GM12875 (cell line): ENCODE results near the gene A3GALT2.

ENCODE experiments used
- H3K4me3 ChIP-seq: one replicate; pipeline ENCODE4 v1.5.1; 2011; ENCODE audit warnings: low read depth, low read length, control low read depth
- TF ChIP-seq, protein P1 (sequence below): IDR thresholded peaks from 2 replicates; pipeline ENCODE4 v1.5.1; 2011; ENCODE audit warnings: low read depth, mild to moderate bottlenecking, control low read depth, inconsistent platforms, low read length, moderate library complexity, borderline replicate concordance; ENCODE audit not compliant: insufficient read depth

A3GALT2 gene

DNA sequence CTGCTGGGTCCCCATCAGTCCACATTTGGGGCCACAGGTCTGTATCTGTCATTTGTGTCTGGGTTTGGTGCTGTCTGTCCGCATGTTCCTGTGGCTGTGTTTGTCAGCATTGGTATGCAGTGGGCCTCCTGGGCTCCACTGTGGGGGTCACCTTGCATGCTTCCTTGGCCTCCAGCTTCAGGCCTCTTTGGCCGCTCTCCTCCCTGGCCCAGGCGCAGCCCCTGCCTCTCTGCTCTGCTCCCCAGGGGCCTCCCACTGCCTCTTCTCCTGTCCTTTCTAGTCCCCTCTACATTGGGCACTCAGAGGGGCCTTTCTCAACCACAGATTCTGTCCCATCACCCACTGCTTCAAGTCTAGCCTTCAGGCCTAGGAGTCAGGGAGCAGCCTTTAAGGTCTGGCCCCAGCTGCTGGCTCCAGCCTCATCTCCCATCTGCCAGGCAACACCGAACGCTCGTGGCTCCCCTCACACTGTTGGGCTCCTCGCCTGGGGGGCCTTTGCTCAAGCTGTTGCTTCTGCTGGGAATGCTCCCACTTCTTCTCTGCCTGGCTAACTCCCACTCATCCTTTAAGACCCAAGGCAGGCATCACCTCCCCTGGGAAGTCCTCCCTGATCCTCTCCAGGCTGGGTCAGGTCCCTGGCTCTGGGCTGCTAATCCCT, 50.0 kb downstream of the A3GALT2 start:
- TF ChIP-seq, protein P1, sequence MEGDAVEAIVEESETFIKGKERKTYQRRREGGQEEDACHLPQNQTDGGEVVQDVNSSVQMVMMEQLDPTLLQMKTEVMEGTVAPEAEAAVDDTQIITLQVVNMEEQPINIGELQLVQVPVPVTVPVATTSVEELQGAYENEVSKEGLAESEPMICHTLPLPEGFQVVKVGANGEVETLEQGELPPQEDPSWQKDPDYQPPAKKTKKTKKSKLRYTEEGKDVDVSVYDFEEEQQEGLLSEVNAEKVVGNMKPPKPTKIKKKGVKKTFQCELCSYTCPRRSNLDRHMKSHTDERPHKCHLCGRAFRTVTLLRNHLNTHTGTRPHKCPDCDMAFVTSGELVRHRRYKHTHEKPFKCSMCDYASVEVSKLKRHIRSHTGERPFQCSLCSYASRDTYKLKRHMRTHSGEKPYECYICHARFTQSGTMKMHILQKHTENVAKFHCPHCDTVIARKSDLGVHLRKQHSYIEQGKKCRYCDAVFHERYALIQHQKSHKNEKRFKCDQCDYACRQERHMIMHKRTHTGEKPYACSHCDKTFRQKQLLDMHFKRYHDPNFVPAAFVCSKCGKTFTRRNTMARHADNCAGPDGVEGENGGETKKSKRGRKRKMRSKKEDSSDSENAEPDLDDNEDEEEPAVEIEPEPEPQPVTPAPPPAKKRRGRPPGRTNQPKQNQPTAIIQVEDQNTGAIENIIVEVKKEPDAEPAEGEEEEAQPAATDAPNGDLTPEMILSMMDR = no peak
- H3K4me3 ChIP-seq = no peak overlapping the region

DNA sequence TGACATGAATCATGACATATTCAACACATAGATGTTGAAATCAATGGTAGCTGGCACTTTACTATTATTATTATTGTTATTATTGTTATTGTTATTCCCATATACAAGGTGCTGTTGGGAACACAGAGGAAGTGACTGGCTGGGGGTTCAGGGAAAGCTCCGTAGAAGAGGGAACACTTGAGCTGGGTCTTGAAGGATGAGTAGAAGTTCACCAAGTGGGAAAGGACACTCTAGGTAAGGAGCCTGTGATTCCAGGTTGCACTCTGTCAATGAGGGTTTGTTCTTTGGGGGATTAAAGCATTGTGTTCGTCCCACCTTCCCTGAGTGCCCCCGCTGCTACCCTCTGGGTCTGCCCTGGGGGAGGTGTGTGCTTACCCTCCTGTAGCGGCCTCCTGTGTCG, 50.5 kb downstream of the A3GALT2 start:
- no peak overlapping the region for H3K4me3 ChIP-seq
- TF ChIP-seq, protein P1 = no peak

DNA sequence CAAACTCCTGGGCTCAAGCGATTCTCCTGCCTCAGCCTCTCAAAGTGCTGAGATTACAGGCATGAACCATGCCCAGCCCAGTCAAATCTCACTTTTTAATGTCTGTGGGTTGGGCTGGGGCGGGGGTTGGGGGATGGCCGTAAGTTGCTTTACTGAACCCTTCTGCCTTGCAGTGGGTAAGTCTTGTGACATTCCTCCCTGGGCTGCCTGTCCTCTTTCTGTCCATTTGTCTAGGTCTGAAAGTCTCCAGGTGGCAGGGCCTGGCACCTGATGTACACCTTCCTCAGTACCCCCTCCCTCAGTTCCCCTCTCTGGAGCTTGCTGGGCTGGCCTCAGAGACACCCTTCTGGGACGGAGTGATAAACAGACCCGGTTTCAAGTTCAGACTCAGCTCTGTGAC, 51.3 kb downstream of the A3GALT2 start:
- no peak overlapping the region for H3K4me3 ChIP-seq

DNA sequence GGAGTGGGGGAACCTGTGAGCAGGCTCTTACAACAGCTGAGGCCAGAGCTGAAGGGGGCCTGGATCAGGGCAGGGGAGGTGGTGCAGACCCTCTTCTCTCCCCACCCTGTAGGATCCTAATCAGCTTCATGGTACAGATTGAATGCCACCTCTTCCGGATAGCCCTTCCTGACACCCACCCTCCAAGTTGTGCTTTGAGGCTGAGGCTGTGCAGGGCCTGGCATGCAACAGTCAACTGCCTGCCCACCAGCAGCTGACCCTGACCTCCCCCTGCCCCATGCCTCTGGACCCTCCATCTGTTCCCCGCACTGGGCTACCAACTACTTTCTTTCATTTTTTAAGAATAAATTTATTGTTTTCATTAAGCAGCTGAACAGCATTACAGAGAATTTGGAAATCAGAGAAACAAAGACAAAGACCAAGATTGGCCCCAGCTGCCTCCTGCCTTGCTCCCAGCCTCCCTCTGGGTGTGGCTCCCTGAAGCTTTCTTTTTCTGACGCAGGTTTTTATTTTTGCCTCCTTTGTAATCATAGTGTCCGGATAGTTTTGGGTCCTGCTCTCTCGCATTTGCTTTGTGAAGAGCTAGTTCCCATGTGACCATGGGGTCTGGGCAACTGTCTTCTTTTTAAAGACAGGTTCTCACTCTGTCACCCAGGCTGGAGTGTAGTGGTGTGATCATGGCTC, 51.8 kb downstream of the A3GALT2 start:
- no peak overlapping the region for H3K4me3 ChIP-seq
- TF ChIP-seq, protein P1 = no peak

More for the DNA sequence above, 51.3 kb downstream of the A3GALT2 start:
- TF ChIP-seq, protein P1 = no peak

DNA sequence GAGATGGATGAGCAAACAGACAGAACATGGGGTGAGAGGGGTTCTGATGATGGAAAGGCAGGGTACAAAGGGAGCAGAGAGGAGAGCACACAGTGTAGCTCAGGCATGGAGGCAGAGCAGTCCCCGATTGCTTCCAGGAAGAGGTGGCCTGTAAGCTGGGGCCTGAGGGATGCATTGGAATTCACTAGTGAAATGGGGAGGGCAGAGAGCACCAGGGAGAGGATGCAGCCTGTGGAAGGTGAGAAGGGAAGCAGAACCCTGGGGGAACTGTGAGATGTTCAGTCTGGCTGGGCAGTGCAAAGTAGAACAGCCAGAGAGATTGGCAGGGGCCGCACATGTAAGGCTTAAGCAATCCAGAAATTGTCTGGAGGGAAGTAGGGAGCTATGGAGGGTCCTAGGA, 52.4 kb downstream of the A3GALT2 start:
- H3K4me3 ChIP-seq = no peak overlapping the region
- TF ChIP-seq, protein P1 = no peak

DNA sequence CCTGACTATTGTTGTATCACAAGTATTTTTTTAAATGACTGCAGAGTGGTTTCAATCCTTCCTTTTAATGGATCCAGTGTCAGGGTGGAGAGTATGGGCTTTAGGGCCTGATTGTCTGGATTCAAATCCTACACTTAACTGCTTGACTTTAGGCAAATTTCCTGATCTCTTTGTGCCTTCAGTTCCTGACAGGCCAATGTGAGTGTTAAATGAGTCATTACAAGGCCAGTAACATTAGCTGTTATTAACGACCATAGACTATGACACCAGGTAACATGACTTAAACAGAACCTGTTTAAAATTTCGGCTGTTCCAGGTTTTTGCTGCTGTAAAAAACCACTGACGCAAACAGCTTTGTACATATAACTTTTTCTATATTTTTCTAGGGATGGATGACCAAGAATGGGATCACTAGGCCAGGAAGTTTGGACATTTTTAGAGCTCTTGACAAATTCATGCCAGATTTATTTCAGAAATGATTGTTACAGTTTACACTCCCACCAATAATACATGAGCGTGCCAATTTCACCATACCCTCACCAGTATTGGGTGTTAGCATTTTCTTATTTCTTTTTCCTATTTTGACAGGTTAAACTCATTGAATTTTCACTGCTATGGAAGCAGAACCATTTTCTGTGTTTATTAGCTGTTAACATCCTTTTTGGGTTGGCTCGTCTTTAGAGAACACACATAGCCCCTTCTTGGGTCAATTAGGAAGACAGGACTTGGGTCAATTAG, 53.3 kb downstream of the A3GALT2 start:
- TF ChIP-seq, protein P1 = no peak
- H3K4me3 ChIP-seq = no peak overlapping the region
